ENCODE data around the gene SLC38A11.
A peak's percentile ranks its signal among the peaks of the same experiment; 100 is the strongest.
"Not testable (repeated sequence)": the region's sequence is repeated elsewhere in the genome, so short reads cannot be mapped to it uniquely, and the experiment has no call there.

SLC38A11 gene

DNA sequence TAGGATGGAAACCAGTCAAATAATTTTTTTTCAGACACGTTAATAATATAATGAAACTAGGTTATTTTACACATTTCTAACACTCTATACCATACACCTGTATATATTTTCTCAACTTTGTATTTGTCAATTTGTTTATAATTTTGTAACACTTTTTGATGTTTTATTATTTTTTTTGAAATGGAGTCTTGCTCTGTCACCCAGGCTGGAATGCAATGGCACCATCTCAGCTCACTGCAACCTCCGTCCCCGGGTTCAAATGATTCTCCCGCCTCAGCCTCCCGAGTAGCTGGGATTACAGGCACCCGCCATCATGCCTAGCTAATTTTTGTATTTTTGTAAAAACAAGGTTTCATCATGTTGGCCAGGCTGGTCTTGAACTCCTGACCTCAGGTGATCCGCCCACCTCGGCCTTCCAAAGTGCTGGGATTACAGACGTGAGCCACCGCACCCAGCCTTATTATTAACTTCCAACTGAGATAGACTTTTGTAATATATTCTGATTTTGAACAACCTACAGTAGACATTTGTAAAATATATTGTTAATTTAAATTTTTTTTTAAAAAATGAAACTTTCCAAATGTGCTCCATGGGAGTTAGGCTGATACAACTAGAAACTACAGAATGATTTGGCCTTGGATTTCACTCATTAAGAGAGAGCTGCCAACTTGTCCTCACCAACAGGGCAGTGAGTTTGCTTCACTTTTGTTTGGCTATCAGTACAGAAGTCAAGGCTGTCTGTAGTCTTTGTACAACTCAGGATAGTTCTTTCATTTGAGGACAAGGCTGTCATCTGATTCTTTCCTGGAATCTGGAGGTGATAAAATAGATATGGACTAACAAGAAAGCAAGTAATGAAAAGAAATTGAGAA lies 79.8 kb downstream of the SLC38A11 start:
- DNase-seq: no peak

GRCh38 chr2:164873210-164873908 lies 82.0 kb downstream of the SLC38A11 start:
- no peak for DNase-seq

- DNase-seq: no peak
Observed at GRCh38 chr2:164871404-164871803, 83.9 kb downstream of the SLC38A11 start.

- no peak for DNase-seq
Observed at GRCh38 chr2:164869420-164869772, 85.9 kb downstream of the SLC38A11 start.

GRCh38 chr2:164868563-164869419 lies 86.5 kb downstream of the SLC38A11 start:
- DNase-seq: no peak

DNA sequence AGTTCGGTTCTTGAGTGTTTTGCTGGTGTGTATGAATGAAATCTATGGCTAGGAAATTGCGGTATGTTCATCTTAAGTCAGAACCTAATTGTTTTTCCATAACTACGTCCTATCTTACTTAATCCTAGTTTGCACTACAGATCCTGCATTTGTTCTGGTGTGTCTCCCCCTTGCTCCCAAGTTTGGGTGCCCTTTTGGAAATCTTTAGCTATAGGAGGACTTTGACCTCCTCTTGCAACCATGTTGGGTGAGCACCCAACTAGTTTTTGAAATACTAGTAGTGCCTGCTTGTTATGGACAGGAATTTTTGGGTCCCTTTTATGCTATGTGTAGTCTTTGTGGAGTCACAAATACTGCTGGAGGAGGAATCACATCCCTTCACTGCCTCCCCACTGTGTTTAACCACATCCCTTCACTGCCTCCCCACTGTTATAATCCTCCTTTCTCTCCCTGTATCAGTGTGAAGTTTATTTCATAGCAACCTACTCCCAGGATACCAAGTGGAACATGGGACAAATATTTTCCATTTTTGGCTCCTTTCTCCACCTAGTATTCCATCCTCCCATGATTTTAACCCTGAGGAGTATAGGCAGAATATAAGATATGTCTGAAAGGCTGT lies 87.4 kb downstream of the SLC38A11 start:
- no peak for DNase-seq

DNA sequence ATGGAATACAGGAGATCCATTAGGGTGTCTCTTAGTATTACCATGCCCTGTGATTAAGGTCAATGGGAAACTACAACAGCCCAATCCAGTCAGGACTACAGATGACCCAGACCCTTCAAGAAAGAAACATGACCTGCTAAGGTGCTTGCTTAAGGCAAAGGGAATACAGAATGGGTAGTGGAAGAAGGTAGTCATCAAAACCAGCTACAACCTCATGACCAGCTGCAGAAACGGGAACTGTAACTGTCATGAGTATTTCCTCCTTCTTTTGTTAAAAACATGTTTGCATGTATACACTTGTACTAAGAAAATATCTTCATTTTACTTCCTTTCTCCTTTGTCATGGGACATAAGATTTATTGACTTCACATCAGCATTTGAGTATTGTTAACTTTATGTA lies 88.9 kb downstream of the SLC38A11 start:
- not testable (repeated sequence) for DNase-seq

- DNase-seq: no peak
Observed at GRCh38 chr2:164860694-164861042, 94.7 kb downstream of the SLC38A11 start.

- not testable (repeated sequence) for DNase-seq
Observed at GRCh38 chr2:164859906-164860693, 95.2 kb downstream of the SLC38A11 start.

DNA sequence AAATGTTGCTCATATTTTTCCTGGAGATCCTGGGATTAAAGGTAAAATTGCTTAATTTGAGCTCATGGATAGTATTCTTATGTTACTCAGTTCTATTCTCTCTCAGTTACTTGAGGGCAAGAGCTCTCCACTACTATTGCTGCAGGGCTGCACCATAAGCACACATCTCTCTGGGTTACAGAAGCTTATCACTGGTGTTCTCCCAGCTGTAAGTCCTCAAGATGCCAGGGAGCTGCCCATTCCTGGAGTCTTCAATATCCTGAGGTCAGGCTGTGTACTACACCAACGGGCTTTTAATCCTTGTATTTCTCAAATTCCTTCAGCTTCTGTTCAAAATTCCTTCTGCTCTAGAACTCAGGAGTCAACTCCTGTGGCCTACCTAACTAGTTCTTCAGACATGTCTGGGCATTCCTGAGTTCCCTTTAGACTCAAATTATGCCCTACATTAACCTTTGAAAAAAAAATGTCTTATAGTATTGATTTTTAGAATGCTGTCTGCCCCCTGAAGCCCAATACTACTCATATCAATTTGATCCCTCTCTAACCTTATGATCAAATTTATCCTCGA lies 96.0 kb downstream of the SLC38A11 start:
- peak; percentile 21 for DNase-seq

DNA sequence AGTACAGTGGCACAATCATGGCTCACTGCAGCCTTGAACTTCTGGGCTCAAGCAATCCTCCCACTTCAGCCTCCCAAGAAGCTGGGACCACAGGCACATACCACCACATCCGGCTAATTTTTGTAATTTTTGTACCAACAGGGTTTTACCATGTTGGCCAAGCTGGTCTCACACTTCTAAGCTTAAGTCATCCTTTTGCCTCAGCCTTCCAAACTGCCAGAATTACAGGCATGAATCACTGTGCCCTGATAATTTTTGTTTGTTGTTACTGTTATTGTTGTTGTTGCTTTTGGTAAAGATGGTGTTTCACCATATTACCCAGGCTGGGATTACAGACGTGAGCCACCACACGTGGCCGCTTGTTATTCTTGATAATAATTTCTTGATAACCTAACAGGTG lies 103.2 kb downstream of the SLC38A11 start:
- DNase-seq: no peak

DNA sequence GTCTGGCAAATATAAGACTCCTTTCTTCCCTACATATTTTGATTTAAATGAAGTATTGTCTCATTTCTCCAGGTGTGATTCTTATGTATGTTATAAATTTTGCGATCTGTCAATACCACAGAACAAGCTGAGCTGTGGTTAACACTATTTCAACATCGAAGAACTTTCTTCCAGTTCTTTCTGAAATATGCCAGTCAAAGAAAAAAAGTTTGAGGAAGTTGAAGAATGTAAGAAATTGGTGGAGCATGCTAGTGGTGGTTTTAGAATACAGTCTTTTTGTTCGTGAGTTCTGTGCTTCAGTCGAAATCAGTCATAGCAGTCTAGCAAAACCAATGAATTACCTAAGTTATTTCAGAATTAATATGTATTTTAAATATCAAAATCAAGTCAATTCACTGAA lies 105.1 kb downstream of the SLC38A11 start:
- no peak for DNase-seq

GRCh38 chr2:164849506-164849905 lies 105.8 kb downstream of the SLC38A11 start:
- DNase-seq: no peak

- DNase-seq: no peak
Observed at GRCh38 chr2:164847981-164848741, 107.2 kb downstream of the SLC38A11 start.

DNA sequence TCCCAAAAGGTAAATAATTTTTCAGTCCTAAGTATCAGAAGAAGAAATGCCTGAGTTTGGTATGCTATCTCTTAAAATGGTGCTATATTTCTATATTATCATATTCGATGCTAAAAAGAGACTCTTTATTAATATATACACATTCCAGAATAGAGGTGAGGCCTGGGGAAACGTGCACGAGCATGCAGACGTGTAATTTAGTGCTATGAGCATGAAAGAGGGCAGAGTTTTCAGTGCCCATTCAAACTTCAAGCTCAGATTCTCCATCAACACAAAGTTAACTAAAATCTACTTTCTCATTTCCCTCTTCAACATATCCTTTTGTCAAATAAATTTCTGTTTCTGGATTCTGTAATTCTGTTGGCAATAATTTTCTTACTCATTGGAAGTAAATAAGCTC lies 108.0 kb downstream of the SLC38A11 start:
- no peak for DNase-seq

GRCh38 chr2:164846276-164846675 lies 109.0 kb downstream of the SLC38A11 start:
- no peak for DNase-seq

Measured in NCI-H226 (cell line).